HEK293 (cell line): Measurements from ENCODE around the gene TGFB1.
A peak's percentile ranks its signal among the peaks of the same experiment; 100 is the strongest.

Source experiments
- ATF2 ChIP-seq: fragments of 450-650 bp; formaldehyde crosslinking; IDR thresholded peaks from 2 replicates; pipeline ENCODE4 v1.5.1; 2016; ENCODE audit warnings: missing biosample characterization, missing genetic modification characterization, low read depth
- CTCF ChIP-seq: fragments of 450-650 bp; formaldehyde crosslinking; IDR thresholded peaks from 2 replicates; pipeline ENCODE4 v1.5.1; 2016; ENCODE audit warnings: missing biosample characterization, missing genetic modification characterization
- ELK4 ChIP-seq: IDR thresholded peaks from 2 replicates; pipeline ENCODE4 v1.6.1; 2011; ENCODE audit warnings: mild to moderate bottlenecking, low read depth, low read length, borderline replicate concordance
- FEZF1 ChIP-seq: fragments of 450-650 bp; formaldehyde crosslinking; IDR thresholded peaks from 2 replicates; pipeline ENCODE4 v1.5.1; 2016; ENCODE audit warnings: missing biosample characterization, missing genetic modification characterization
- GLIS2 ChIP-seq: fragments of 450-650 bp; formaldehyde crosslinking; IDR thresholded peaks from 2 replicates; pipeline ENCODE4 v1.5.1; 2016; ENCODE audit warnings: missing biosample characterization, missing genetic modification characterization
- INSM2 ChIP-seq: fragments of 450-650 bp; formaldehyde crosslinking; IDR thresholded peaks from 2 replicates; pipeline ENCODE4 v1.5.1; 2016; ENCODE audit warnings: missing biosample characterization, missing genetic modification characterization
- KLF7 ChIP-seq: fragments of 450-650 bp; formaldehyde crosslinking; IDR thresholded peaks from 2 replicates; pipeline ENCODE4 v1.5.1; 2016; ENCODE audit warnings: missing biosample characterization, missing genetic modification characterization, borderline replicate concordance
- SALL2 ChIP-seq: fragments of 450-650 bp; formaldehyde crosslinking; IDR thresholded peaks from 2 replicates; pipeline ENCODE4 v1.5.0; 2017; ENCODE audit warnings: missing biosample characterization, mild to moderate bottlenecking, missing genetic modification characterization, borderline replicate concordance
- SP2 ChIP-seq: fragments of 450-650 bp; formaldehyde crosslinking; IDR thresholded peaks from 2 replicates; pipeline ENCODE4 v1.5.1; 2016; ENCODE audit warnings: missing biosample characterization, missing genetic modification characterization
- SP7 ChIP-seq: fragments of 450-650 bp; formaldehyde crosslinking; IDR thresholded peaks from 2 replicates; pipeline ENCODE4 v1.5.1; 2016; ENCODE audit warnings: missing biosample characterization, missing genetic modification characterization
- ZBTB44 ChIP-seq: fragments of 450-650 bp; IDR thresholded peaks from 2 replicates; pipeline ENCODE4 v1.5.1; 2018; ENCODE audit warnings: missing biosample characterization, mild to moderate bottlenecking, missing genetic modification characterization
- ZBTB6 ChIP-seq: fragments of 450-650 bp; formaldehyde crosslinking; IDR thresholded peaks from 2 replicates; pipeline ENCODE4 v1.5.1; 2017; ENCODE audit warnings: missing biosample characterization, missing genetic modification characterization
- ZNF132 ChIP-seq: fragments of 450-650 bp; formaldehyde crosslinking; IDR thresholded peaks from 2 replicates; pipeline ENCODE4 v1.5.1; 2017; ENCODE audit warnings: missing biosample characterization, missing genetic modification characterization, borderline replicate concordance
- ZNF148 ChIP-seq: fragments of 450-650 bp; formaldehyde crosslinking; IDR thresholded peaks from 2 replicates; pipeline ENCODE4 v1.5.0; 2017; ENCODE audit warnings: missing biosample characterization, missing genetic modification characterization, borderline replicate concordance
- ZNF510 ChIP-seq: fragments of 450-650 bp; formaldehyde crosslinking; IDR thresholded peaks from 2 replicates; pipeline ENCODE4 v1.5.1; 2018; ENCODE audit warnings: mild to moderate bottlenecking, missing genetic modification characterization, missing biosample characterization; ENCODE audit not compliant: insufficient replicate concordance
- ZNF555 ChIP-seq: fragments of 450-650 bp; formaldehyde crosslinking; conservative IDR thresholded peaks from 2 replicates; pipeline ENCODE4 v1.5.1; 2017; ENCODE audit warnings: missing biosample characterization, mild to moderate bottlenecking, missing genetic modification characterization, inconsistent platforms
- ZNF561 ChIP-seq: fragments of 450-650 bp; IDR thresholded peaks from 2 replicates; pipeline ENCODE4 v1.5.1; 2018; ENCODE audit warnings: missing biosample characterization, missing genetic modification characterization, borderline replicate concordance
- ZNF585B ChIP-seq: fragments of 450-650 bp; formaldehyde crosslinking; IDR thresholded peaks from 2 replicates; pipeline ENCODE4 v1.5.1; 2016; ENCODE audit warnings: missing biosample characterization, missing genetic modification characterization
- ZNF621 ChIP-seq: fragments of 450-650 bp; formaldehyde crosslinking; IDR thresholded peaks from 2 replicates; pipeline ENCODE4 v1.5.1; 2017; ENCODE audit warnings: missing biosample characterization, missing genetic modification characterization
- ZNF629 ChIP-seq: fragments of 450-650 bp; formaldehyde crosslinking; IDR thresholded peaks from 2 replicates; pipeline ENCODE4 v1.5.1; 2017; ENCODE audit warnings: missing biosample characterization, missing genetic modification characterization
- ZNF658 ChIP-seq: fragments of 450-650 bp; formaldehyde crosslinking; IDR thresholded peaks from 2 replicates; pipeline ENCODE4; 2016; ENCODE audit warnings: missing biosample characterization, missing genetic modification characterization
- ZNF692 ChIP-seq: fragments of 450-650 bp; formaldehyde crosslinking; IDR thresholded peaks from 2 replicates; pipeline ENCODE4 v1.5.1; 2016; ENCODE audit warnings: missing biosample characterization, missing genetic modification characterization
- ZNF792 ChIP-seq: fragments of 450-650 bp; formaldehyde crosslinking; IDR thresholded peaks from 2 replicates; pipeline ENCODE4 v1.5.1; 2016; ENCODE audit warnings: missing biosample characterization, missing genetic modification characterization
- ZSCAN5A ChIP-seq: fragments of 450-650 bp; formaldehyde crosslinking; IDR thresholded peaks from 2 replicates; pipeline ENCODE4 v1.5.1; 2016; ENCODE audit warnings: missing biosample characterization, missing genetic modification characterization

The TGFB1 gene

GRCh38 chr19:41324921-41325639 lies 28.6 kb downstream of the TGFB1 start (continued):
- TF ChIP-seq ZNF148 (tag by site-specific recombination): no peak
- TF ChIP-seq SP2: peak; percentile 65
- no peak for TF ChIP-seq ELK4
- no peak for TF ChIP-seq ZNF132
- no peak for TF ChIP-seq FEZF1
- no peak for TF ChIP-seq ZNF629 (tag by site-specific recombination)
- TF ChIP-seq SP7 (tag by site-specific recombination): peak; percentile 90
- TF ChIP-seq CTCF (tag by site-specific recombination): no peak
- TF ChIP-seq ZNF585B: no peak
- TF ChIP-seq ZNF510 (tag by site-specific recombination): no peak
- no peak for TF ChIP-seq KLF7 (tag by site-specific recombination)
- TF ChIP-seq ZNF792 (tag by site-specific recombination): no peak
- TF ChIP-seq ZNF561 (tag by site-specific recombination): no peak
- TF ChIP-seq ZSCAN5A (tag by site-specific recombination): no peak
- TF ChIP-seq ZNF621 (tag by site-specific recombination): no peak
- TF ChIP-seq ZNF555 (tag by site-specific recombination): no peak
- TF ChIP-seq GLIS2: peak; percentile 95
- TF ChIP-seq SALL2 (tag by site-specific recombination): no peak
- TF ChIP-seq ZNF692 (tag by site-specific recombination): peak; percentile 94
- TF ChIP-seq ATF2: no peak
- no peak for TF ChIP-seq ZBTB44 (tag by site-specific recombination)
- no peak for TF ChIP-seq ZBTB6 (tag by site-specific recombination)
- no peak for TF ChIP-seq ZNF658 (tag by site-specific recombination)
- no peak for TF ChIP-seq INSM2 (tag by site-specific recombination)
